K562 (cell line): Measurements from ENCODE around the gene CRKL. TPM values are rescaled to one million over a fixed set of nuclear protein-coding genes. Genes with fewer than 3 reads are reported as not detected.

Experiments used
- ELF2 ChIP-seq: fragments of 250-450 bp; sonication (Bioruptor Pico); IDR thresholded peaks from 2 replicates; pipeline ENCODE4 v1.5.0; 2021; ENCODE audit warnings: mild to moderate bottlenecking
- LEF1 ChIP-seq: fragments of 450-650 bp; IDR thresholded peaks from 2 replicates; pipeline ENCODE4 v1.6.1; 2016; ENCODE audit warnings: mild to moderate bottlenecking
- SMAD3 ChIP-seq: fragments of 450-650 bp; formaldehyde crosslinking; conservative IDR thresholded peaks from 2 replicates; pipeline ENCODE4 v1.4.0; 2020; ENCODE audit warnings: mild to moderate bottlenecking
- SMAD4 ChIP-seq: fragments of 250-450 bp; sonication (Bioruptor Pico); conservative IDR thresholded peaks from 2 replicates; pipeline ENCODE4 v1.8.0; 2021; ENCODE audit warnings: inconsistent platforms, mild to moderate bottlenecking, moderate library complexity
- SNRNP70 ChIP-seq: fragments of 200-400 bp; formaldehyde crosslinking; optimal IDR thresholded peaks from 2 replicates; pipeline ENCODE3; 2017; ENCODE audit warnings: low read depth, low read length
- TAL1 ChIP-seq: fragments of 450-650 bp; IDR thresholded peaks from 2 replicates; pipeline ENCODE4 v1.6.1; 2016; ENCODE audit warnings: mild to moderate bottlenecking
- TEAD2 ChIP-seq: fragments of 450-650 bp; IDR thresholded peaks from 2 replicates; pipeline ENCODE4 v1.6.1; 2016; ENCODE audit warnings: missing genetic modification characterization, control low read depth, missing compliant biosample characterization
- ZNF121 ChIP-seq: sonication (generic); formaldehyde crosslinking; conservative IDR thresholded peaks from 2 replicates; pipeline ENCODE4 v1.8.0; 2022; ENCODE audit warnings: missing genetic modification reagents
- ZNF76 ChIP-seq: fragments of 250-450 bp; sonication (Bioruptor Pico); IDR thresholded peaks from 2 replicates; pipeline ENCODE4 v1.4.0; 2020; ENCODE audit warnings: mild to moderate bottlenecking, moderate library complexity, borderline replicate concordance
- polyA plus RNA-seq, 8 experiments: library from polyadenylated mRNA; depleted of rRNA in 4 of 8; stranded (reverse) in 5 of 8; unstranded in 3 of 8; fragments of >200 nt; fragmentation: Nextera tagmentation in 2 of 8; fragmentation: Illumina TruSeq in 1 of 8; extraction: Ambion mirVana in 2 of 8; extraction: Trizol in 1 of 8; gene quantifications; 2 replicates each; pipeline versions ENCODE4 v1.2.1 to v1.2.3, GENCODE V29; 2011 to 2014; ENCODE audit warnings: inconsistent platforms in 1 of 8, missing spikeins in 1 of 8
- total RNA-seq, 7 experiments: library from RNA; depleted of rRNA in 6 of 7; stranded (reverse); fragments of >200 nt in 6 of 7; fragmentation: Illumina TruSeq in 2 of 7; extraction: Trizol in 2 of 7; gene quantifications; 2 replicates each; pipeline versions ENCODE4 v1.2.1 to v1.2.3, GENCODE V29; 2011 to 2021; ENCODE audit warnings: low replicate concordance in 1 of 7
- TF ChIP-seq, protein P1 (sequence below): sonication (generic); formaldehyde crosslinking; IDR thresholded peaks from 2 replicates; pipeline ENCODE4 v1.8.1; 2023; ENCODE audit warnings: mild to moderate bottlenecking, missing genetic modification reagents
- TF ChIP-seq, protein P2 (sequence below): fragments of 250-450 bp; sonication (Bioruptor Pico); IDR thresholded peaks from 2 replicates; pipeline ENCODE4 v1.4.0; 2020
- TF ChIP-seq, protein P3 (sequence below): fragments of 250-450 bp; sonication (Bioruptor Pico); IDR thresholded peaks from 2 replicates; pipeline ENCODE4 v1.8.0; 2022; ENCODE audit warnings: inconsistent platforms
- TF ChIP-seq, protein P4 (sequence below): fragments of 150-350 bp; IDR thresholded peaks from 2 replicates; pipeline ENCODE4 v1.6.1; 2014; ENCODE audit warnings: low read depth, mild to moderate bottlenecking, low read length, borderline replicate concordance

CRKL gene
- total and polyA plus RNA-seq, 9 of the 15 experiments (the other 6 are each of a cell fraction or from before 2014, with no cell fraction given): 100 to 263 (median 124) TPM

DNA sequence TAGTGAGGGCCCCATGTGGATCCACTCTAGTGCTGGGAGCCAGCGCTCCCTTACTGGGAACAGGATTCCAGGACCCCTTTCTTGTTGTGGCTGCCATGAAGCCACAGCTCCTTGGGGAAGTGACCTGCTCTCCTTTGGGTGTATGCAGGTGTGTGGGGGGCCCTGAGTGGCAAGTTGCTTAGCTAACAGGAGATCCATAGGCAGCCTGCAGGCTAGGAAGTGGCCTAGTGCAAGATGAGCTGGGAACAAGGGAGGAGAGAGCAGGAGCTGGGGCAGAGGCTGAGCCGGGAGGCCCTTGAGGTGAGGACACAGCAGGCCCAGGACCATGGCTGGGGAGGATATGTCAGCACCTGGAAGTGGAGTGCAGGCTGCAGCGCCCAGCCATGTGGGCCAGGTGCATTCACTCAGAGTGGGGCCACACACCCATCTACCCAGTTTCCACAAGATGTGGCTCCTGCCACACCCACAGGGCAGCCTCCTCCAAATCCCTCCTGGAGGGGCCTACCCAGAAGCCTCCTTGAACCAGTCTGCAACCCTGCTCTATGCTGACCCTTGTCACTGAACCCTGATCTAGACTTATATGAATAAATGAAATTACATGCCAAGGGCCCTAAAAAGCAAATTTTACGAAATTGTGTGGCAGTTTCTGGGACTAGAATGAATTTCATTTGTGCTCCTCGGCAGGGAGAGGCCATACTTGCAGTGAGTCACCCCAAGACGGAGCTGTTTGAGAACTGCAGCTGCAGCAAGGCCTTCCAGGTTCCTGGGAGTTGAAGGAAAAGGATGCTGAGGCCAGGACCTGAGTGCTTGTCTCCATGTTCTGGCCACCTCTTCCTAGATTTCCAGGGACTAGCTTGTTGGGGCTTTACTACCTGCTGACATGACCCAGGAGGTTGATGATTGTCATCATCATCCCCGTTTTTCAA is 81.5 kb downstream of the CRKL start (continued):
- TF ChIP-seq, protein P1, sequence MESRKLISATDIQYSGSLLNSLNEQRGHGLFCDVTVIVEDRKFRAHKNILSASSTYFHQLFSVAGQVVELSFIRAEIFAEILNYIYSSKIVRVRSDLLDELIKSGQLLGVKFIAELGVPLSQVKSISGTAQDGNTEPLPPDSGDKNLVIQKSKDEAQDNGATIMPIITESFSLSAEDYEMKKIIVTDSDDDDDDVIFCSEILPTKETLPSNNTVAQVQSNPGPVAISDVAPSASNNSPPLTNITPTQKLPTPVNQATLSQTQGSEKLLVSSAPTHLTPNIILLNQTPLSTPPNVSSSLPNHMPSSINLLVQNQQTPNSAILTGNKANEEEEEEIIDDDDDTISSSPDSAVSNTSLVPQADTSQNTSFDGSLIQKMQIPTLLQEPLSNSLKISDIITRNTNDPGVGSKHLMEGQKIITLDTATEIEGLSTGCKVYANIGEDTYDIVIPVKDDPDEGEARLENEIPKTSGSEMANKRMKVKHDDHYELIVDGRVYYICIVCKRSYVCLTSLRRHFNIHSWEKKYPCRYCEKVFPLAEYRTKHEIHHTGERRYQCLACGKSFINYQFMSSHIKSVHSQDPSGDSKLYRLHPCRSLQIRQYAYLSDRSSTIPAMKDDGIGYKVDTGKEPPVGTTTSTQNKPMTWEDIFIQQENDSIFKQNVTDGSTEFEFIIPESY (CRISPR knock-in tag): no peak
- TF ChIP-seq, protein P2, sequence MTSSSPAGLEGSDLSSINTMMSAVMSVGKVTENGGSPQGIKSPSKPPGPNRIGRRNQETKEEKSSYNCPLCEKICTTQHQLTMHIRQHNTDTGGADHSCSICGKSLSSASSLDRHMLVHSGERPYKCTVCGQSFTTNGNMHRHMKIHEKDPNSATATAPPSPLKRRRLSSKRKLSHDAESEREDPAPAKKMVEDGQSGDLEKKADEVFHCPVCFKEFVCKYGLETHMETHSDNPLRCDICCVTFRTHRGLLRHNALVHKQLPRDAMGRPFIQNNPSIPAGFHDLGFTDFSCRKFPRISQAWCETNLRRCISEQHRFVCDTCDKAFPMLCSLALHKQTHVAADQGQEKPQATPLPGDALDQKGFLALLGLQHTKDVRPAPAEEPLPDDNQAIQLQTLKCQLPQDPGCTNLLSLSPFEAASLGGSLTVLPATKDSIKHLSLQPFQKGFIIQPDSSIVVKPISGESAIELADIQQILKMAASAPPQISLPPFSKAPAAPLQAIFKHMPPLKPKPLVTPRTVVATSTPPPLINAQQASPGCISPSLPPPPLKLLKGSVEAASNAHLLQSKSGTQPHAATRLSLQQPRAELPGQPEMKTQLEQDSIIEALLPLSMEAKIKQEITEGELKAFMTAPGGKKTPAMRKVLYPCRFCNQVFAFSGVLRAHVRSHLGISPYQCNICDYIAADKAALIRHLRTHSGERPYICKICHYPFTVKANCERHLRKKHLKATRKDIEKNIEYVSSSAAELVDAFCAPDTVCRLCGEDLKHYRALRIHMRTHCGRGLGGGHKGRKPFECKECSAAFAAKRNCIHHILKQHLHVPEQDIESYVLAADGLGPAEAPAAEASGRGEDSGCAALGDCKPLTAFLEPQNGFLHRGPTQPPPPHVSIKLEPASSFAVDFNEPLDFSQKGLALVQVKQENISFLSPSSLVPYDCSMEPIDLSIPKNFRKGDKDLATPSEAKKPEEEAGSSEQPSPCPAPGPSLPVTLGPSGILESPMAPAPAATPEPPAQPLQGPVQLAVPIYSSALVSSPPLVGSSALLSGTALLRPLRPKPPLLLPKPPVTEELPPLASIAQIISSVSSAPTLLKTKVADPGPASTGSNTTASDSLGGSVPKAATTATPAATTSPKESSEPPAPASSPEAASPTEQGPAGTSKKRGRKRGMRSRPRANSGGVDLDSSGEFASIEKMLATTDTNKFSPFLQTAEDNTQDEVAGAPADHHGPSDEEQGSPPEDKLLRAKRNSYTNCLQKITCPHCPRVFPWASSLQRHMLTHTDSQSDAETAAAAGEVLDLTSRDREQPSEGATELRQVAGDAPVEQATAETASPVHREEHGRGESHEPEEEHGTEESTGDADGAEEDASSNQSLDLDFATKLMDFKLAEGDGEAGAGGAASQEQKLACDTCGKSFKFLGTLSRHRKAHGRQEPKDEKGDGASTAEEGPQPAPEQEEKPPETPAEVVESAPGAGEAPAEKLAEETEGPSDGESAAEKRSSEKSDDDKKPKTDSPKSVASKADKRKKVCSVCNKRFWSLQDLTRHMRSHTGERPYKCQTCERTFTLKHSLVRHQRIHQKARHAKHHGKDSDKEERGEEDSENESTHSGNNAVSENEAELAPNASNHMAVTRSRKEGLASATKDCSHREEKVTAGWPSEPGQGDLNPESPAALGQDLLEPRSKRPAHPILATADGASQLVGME (CRISPR knock-in tag): 0 out of 2 replicates have a peak, but pooled peaks have one; percentile 40
- TF ChIP-seq LEF1 (no peak), ZNF121 (no peak), SMAD4 (no peak), SNRNP70 (no peak), TEAD2 (tag) (no peak), ELF2 (CRISPR knock-in tag) (no peak), TAL1 (no peak), ZNF76 (CRISPR knock-in tag) (peak; percentile 79), SMAD3 (no peak)
- TF ChIP-seq, protein P3, sequence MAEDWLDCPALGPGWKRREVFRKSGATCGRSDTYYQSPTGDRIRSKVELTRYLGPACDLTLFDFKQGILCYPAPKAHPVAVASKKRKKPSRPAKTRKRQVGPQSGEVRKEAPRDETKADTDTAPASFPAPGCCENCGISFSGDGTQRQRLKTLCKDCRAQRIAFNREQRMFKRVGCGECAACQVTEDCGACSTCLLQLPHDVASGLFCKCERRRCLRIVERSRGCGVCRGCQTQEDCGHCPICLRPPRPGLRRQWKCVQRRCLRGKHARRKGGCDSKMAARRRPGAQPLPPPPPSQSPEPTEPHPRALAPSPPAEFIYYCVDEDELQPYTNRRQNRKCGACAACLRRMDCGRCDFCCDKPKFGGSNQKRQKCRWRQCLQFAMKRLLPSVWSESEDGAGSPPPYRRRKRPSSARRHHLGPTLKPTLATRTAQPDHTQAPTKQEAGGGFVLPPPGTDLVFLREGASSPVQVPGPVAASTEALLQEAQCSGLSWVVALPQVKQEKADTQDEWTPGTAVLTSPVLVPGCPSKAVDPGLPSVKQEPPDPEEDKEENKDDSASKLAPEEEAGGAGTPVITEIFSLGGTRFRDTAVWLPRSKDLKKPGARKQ (CRISPR knock-in tag): no peak
- TF ChIP-seq, protein P4, sequence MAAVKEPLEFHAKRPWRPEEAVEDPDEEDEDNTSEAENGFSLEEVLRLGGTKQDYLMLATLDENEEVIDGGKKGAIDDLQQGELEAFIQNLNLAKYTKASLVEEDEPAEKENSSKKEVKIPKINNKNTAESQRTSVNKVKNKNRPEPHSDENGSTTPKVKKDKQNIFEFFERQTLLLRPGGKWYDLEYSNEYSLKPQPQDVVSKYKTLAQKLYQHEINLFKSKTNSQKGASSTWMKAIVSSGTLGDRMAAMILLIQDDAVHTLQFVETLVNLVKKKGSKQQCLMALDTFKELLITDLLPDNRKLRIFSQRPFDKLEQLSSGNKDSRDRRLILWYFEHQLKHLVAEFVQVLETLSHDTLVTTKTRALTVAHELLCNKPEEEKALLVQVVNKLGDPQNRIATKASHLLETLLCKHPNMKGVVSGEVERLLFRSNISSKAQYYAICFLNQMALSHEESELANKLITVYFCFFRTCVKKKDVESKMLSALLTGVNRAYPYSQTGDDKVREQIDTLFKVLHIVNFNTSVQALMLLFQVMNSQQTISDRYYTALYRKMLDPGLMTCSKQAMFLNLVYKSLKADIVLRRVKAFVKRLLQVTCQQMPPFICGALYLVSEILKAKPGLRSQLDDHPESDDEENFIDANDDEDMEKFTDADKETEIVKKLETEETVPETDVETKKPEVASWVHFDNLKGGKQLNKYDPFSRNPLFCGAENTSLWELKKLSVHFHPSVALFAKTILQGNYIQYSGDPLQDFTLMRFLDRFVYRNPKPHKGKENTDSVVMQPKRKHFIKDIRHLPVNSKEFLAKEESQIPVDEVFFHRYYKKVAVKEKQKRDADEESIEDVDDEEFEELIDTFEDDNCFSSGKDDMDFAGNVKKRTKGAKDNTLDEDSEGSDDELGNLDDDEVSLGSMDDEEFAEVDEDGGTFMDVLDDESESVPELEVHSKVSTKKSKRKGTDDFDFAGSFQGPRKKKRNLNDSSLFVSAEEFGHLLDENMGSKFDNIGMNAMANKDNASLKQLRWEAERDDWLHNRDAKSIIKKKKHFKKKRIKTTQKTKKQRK: no peak
